Measurements from ENCODE around the gene MYO5B.

Gene MYO5B

DNA sequence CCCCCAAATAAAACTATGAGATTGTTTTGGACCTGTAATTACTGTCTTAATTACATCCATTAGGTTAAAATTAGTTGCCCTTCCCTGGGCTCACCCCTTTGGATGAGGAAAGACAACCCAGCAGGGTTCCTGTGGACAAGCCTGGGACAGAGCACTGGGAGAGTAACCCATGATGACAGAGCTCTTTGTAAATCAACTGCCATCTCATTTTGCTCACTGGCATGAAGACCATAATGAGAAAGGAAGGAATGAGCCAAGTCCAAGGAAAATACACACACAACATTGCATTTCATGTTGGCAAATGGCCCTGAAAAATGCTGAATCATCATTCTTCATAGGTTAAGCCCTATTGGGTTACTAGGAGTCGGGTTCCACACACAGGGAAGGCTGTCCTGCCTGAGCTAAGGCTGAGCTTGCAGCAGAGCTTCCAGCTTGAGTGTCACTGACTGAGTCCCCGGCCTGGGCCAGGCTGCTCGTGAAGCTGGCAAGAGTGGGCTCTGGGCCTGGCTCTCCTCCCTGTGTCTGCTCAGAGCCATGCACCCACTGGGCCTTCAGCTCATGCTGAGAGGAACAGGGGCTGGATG is 287.5 kb downstream of the MYO5B start:
- TF ChIP-seq, protein P1, sequence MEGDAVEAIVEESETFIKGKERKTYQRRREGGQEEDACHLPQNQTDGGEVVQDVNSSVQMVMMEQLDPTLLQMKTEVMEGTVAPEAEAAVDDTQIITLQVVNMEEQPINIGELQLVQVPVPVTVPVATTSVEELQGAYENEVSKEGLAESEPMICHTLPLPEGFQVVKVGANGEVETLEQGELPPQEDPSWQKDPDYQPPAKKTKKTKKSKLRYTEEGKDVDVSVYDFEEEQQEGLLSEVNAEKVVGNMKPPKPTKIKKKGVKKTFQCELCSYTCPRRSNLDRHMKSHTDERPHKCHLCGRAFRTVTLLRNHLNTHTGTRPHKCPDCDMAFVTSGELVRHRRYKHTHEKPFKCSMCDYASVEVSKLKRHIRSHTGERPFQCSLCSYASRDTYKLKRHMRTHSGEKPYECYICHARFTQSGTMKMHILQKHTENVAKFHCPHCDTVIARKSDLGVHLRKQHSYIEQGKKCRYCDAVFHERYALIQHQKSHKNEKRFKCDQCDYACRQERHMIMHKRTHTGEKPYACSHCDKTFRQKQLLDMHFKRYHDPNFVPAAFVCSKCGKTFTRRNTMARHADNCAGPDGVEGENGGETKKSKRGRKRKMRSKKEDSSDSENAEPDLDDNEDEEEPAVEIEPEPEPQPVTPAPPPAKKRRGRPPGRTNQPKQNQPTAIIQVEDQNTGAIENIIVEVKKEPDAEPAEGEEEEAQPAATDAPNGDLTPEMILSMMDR (IDR thresholded peaks at IDR 0.05; ENCODE audit: insufficient read depth, low read depth, low read length, missing control alignments), result no peak
- no peak overlapping the region for H3K4me3 ChIP-seq (ENCODE audit: low read depth, low read length)
- no peak for DNase-seq (ENCODE audit: low read depth)

DNA sequence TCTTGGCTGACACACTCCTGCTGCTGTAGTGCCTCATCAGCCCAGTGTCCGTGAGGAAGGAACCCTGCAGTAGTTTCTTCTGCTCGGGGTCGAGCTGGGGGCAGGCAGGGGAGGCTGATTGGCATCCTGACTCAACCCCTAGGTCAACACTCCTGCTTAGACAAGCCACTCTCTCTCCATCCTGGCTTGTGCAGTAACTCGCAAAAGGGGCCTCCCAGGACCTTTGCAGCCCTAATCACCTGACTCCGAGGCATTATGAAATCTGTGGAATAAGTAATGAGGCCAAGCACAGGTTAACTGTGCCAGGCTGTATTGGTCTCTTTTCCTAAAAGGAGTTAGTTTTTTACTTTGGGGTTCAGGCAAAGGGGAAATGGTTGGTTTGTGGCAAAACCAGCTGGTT is 289.2 kb downstream of the MYO5B start:
- TF ChIP-seq, protein P1 (IDR thresholded peaks at IDR 0.05; ENCODE audit: insufficient read depth, low read depth, low read length, missing control alignments), result no peak
- H3K4me3 ChIP-seq (ENCODE audit: low read depth, low read length), result no peak overlapping the region
- DNase-seq (ENCODE audit: low read depth), result no peak

DNA sequence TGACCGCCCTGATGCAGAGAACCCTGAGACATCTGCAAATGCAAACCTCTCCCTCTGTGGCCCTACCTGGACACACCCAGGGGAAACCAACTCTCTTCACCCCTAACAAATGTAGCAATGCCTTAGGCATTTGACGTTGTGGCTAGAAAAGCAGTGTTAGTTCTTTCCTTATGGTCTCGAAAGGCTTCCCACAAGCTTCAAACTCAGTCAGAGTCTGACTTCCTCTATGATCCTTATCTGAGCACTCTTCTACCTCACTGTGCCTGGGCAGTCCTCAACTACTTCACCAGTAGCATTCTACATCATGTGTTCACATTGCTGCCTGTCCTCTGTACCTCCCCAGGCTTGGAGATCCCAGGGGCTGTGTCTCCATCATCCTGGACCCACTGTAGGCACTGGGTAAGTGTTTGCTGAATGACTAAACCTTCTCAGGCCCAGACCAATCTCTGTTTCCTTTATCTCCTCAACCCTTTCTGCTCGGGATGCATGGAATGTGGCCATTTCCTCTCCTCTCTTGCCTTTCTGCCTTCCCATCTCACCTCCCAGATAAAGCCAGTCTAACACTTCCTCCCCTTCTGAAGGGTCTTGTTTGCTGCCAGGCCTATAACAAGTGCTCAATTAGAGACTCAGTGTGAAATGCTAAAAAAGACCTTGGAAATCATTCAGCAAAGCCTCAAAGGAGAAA is 289.9 kb downstream of the MYO5B start:
- TF ChIP-seq, protein P1 (IDR thresholded peaks at IDR 0.05; ENCODE audit: insufficient read depth, low read depth, low read length, missing control alignments), result no peak
- DNase-seq (ENCODE audit: low read depth), result no peak
- H3K4me3 ChIP-seq (ENCODE audit: low read depth, low read length), result no peak overlapping the region

DNA sequence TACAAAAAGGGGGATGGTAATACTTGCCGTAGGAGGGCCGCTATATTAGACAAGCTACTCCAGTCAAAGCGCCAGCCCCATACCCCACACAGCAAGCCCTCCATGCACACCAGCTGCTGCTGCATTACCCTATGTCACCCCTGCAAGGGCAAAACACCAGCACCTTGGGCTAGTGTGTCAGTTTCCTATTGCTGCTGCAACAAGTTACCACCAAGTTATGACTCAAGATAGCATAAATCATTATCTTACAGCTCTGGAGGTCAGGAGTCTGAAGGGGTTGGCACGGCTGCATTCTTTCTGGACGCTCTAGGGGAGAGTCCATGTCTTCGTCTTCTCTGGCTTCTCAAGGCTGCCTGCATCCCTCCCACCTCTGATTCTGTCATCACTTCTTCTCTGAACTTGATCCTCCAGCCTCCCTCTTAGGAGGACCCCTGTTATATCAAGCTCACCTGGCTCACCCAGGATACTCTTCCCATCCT is 293.0 kb downstream of the MYO5B start:
- H3K4me3 ChIP-seq (ENCODE audit: low read depth, low read length), result no peak overlapping the region
- TF ChIP-seq, protein P1 (IDR thresholded peaks at IDR 0.05; ENCODE audit: insufficient read depth, low read depth, low read length, missing control alignments), result no peak
- no peak for DNase-seq (ENCODE audit: low read depth)

- no peak overlapping the region for H3K4me3 ChIP-seq (ENCODE audit: low read depth, low read length)
- TF ChIP-seq, protein P1 (IDR thresholded peaks at IDR 0.05; ENCODE audit: insufficient read depth, low read depth, low read length, missing control alignments), result no peak
- DNase-seq (ENCODE audit: low read depth), result no peak
Measured at GRCh38 chr18:49899657-49900330, 295.2 kb downstream of the MYO5B start.

GRCh38 chr18:49898421-49898820 is 296.5 kb downstream of the MYO5B start:
- no peak overlapping the region for H3K4me3 ChIP-seq (ENCODE audit: low read depth, low read length)
- peak; percentile 75 for DNase-seq (ENCODE audit: low read depth)
- TF ChIP-seq, protein P1 (IDR thresholded peaks at IDR 0.05; ENCODE audit: insufficient read depth, low read depth, low read length, missing control alignments), result no peak
